ENCODE results near the gene MACROD2.
"Not testable (repeated sequence)": the region's sequence is repeated elsewhere in the genome, so short reads cannot be mapped to it uniquely, and the experiment has no call there.

The MACROD2 gene

DNA sequence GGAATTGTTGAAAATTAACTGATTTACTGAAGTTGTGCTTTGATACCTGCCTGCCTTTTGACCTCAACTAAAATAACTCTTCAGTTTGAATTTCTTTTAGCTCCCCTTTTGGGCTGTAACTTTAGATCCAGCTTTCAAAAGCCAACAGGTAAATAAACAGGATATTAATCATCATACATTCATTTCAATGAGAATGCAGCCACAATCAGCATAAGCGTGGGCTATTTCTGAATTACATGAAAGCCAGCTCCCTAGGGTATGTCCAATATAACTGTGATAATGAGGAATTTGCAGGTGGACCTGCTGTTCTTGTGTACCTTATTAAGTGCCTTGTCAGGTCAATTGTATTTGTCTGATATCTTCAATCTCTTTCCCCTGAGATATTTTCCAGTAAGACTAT lies 1747.3 kb downstream of the MACROD2 start:
- no peak for DNase-seq

DNA sequence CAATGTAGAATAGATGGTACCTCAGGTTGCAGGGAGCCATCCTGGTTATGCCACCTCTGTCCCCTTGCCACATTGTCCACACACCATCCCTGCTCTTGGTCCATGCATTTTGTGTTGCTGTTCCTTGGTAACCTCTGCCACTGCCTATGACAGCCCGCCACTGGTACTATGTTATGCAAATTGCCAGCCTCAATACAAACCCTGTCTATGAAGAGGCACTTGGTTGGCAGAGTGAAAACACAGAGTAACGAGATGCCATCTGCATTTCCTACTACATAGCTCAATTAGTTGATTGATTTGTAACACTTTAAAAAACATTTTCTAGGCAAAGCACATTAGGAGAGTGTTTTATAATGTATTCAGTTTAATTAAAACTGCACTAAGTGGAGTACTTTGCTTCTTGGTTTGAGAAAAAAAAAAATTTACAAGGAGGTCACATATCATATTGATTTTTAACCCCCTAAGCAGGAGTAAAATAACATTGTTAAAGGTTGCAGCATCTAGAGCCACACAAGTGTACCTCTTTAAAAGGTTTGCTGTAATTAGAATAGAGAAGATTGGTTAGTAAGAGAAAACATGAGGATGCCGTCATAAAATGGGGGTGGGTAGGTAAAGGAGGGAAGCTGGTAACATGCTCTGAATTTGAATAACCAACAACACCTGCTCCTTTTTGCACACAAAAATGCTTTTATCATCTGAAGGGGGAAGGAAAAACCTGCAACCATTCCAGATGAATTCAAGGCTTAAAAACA lies 1760.9 kb downstream of the MACROD2 start:
- DNase-seq = no peak

DNA sequence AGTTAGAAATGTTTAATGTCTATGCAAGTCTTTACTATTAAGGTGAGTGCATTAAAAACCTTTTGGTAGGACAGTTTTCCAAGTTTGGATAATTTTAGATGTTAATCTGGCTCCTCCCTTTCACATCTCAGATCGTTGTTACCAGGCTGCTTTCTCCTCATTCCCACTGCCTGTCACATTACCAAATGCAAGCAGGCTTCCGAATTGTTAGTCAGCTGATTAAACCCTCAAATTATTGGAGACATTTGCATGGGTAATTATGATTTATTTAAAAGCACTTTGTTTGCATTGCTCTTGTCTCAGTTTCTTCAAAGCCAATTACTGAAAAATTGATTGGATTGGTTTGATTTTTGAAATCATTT lies 1761.4 kb downstream of the MACROD2 start:
- DNase-seq = no peak

DNA sequence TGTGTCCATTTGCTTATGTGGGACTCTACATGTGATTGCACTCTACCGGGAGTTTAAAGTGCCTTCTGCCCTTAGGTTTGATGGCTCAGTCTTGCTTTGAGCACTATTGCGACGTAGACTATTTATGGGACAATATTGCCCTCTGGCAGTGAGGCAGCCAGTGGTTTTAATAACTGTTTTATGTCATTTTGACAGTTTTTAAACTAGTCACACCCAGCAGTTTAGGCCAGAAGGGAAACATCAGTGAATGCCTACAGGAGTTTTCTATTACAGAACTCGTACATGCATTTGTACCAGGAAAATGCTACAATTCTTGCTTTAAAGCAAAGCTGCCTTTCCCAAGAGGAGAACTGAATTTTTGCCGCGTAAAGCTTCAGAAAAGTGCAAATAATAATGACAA lies 1764.3 kb downstream of the MACROD2 start:
- DNase-seq = no peak

DNA sequence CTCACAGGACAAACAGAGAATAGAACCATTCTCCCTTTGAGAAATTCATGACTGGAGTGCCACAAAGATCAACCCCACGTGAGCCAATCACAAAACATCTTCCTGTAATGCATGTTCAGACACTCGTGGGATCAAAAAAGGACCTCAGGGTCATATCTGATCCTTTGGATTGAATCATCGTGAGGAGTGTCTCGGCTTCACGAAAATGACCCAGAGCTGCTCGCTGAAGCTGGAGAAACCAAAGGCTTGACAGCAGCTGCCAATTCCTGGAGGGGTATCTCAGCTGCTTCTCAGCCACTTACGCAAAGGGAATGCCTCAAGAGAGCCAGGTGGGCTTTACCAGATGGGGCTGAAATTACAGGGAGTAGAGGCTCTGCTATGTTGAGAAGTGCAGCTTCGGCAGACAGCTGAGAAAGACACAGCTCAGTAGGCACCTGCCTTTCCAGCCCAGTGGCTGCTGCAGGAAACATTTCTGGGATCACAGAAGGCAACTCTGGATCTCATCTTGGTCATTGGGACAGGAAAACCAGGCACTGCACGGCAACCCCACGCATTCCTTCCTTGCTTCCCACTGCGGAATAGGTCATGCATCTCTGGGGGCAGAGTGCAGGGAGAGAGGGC lies 1764.8 kb downstream of the MACROD2 start:
- no peak for DNase-seq

DNA sequence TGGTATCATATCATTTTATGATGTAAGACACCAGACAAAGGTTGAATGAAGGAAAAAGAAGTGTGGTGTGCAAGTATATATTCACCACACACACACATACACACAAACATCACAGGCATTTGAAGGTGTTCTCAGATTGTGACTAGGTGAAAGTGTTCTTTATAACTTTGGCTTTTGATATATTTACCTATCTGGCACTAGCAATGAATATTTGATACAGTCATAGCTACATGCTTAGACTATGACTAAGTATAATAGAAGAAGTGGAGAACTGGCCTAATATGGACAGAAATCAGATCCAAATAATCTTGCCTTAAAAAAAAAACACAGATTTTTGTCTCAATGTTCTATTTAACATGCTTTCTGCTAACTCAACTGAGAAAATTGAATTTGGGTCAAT lies 1768.0 kb downstream of the MACROD2 start:
- no peak for DNase-seq

DNA sequence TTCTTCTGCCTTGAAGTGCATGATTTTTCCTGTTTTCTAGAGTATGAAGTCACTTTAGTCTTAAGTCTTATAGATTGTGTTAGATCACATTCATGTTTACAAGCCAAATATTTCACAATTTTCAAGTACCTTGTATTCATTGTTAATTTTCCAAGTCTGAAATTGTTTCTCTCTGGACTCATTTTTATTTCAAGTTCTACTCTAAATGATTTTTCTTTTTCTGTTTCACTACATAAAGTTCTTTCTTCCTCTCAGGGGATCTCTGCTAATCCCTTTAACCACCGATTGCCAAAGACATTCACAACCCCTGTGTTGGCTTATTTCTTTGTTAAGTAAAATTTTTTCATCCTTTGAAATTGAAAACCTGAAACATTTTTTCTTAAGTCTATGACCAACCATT lies 1772.3 kb downstream of the MACROD2 start:
- no peak for DNase-seq

DNA sequence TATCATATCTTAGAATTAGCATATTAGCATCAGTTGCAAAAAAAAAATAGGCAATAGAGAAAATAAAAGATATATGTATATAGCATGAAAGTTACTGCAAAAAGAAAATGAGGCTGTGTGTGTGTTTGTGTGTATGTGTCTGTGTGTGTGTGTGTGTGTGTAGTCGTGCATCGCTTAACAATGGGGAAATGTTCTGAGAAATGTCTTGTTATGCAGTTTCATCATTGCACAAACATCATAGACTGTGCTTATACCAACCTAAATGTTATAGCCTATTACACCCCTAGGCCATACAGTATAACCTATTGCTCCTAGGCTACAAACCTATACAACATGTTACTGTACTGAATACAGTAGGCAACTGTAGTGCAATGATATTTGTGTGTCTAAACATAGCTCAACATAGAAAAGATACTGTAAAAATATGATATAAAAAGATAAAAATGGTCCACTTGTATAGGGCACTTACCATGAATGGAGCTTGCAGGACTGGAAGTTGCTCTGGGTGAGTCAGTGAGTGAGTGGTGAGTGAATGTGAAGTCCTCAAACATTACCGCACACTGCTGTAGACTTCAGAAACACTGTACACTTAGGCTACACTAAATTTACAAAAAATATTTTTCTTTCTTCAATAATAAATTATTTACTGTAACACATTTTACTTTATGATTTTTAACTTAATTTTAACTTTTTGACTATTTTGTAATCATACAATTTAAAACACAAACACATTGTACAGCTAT lies 1772.9 kb downstream of the MACROD2 start:
- no peak for DNase-seq

DNA sequence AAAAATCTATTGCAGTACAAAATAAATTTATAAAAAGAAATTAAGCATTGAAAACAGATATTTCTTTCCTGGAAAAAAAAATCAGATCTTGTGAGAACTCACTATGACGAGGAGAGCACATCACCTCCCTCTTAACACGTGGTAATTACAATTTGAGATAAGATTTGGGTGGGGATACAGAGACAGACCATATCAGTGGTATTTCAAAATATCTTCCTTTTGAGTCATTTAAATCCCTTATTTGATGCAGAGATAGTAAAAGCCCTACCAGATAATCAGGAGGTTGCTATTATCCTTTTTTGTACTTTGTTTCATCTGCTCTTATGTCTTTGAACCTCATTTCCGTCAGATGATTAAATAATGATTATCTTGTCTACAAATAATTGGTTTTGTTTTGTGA lies 1777.5 kb downstream of the MACROD2 start:
- DNase-seq = no peak

DNA sequence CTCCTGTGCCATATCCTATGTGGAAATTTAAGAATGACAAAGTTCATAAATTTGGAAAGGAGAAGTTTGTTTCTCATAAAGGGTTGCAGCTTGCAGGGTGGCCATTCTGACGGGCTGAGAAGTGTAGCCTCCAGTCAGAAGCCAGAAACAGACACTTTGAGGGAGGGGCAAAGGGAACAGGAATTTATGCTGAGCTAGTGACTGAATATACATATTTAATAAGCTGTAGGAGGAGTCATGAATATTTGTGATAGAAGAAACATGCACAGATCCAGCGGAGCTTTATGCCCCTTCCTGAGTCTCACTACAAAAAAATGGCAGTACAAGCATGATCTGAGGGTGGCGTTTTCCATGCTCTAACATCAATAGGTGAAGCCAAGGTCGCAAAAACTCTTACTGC lies 1779.6 kb downstream of the MACROD2 start:
- DNase-seq = no peak

DNA sequence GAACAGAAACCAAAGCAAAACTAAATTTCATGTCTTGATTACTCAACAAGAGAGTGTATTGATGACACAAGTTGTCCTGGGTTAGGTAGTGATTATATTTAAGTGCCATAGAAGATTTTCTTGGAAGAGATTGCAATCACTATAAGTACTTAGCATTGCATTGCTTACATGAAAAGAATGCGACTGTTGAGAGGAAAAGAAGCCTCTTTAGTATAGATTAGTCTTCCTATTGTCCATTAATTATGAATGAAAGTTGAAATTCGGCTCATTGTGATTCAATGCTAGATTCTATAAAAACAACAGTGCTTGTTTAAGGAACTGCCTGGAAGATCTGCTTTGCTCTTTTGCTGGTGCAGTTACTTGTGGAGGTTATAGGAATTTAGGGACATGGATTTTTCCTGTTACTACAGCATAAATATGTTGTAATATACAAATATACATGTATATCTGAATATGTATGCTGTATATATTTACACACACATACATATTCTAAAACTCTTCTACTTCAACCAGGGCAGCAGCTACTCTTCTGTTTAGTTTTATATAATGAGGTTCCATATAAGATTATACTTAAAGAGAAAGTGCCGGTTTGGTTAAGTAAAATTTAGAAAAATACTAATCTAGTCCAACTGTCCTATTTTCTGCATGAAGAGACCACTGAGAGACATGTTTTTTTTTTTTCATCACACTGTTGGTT lies 1781.6 kb downstream of the MACROD2 start:
- no peak for DNase-seq

DNA sequence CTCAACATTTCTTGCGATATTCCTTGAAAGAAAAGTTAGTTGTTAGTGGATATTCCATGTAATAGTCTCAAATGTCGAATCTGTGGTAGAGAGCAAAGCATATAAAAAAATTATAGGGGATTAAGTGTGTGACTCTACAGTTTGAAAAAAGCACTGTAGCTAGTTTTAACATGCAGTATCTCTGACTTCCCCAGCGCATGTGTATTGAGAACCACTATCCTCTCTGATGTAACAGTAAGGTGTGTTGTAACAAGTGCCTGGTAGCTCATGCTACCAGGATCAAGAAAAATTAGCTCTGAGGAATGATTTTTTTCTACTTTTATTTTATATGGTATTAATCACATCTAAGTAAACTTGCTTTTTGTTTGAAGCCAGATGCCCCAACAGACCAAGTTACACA lies 1788.7 kb downstream of the MACROD2 start:
- no peak for DNase-seq

DNA sequence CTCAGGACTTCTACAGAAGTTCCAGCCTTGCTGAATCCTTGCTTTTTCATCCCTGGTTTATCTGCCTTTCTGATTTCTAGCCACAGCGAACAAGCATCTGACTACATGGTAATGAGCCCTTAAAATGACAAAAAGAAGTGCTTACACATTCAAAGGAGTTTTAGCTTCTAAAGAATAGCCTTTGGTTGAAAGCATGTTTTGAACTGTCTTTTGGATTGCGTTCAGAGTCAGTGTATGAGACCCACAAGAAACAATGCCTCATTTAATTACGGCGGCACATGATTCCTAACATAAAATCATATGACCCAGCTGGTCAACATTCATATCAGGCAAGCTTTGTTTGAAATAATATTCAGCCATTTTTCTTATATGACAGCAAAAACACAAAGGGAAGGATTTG lies 1793.8 kb downstream of the MACROD2 start:
- no peak for DNase-seq

DNA sequence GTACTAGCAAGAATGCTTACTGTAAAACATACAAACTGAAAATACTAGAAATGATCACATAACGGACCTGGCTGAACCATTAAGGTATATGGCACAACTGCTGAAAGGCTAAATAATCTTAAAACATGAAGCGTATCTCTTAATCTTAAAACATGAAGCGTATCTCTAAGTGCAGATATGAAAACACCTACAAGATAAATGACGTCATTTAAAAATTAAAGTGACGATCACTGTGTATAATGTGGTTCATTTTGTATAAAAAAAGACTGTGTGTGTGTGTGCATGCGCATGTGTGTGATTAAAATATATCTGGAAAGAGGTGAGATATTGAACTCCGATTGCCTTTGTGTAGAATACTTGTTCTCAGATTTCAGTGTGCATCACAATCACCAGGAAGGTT lies 1797.5 kb downstream of the MACROD2 start:
- no peak for DNase-seq

DNA sequence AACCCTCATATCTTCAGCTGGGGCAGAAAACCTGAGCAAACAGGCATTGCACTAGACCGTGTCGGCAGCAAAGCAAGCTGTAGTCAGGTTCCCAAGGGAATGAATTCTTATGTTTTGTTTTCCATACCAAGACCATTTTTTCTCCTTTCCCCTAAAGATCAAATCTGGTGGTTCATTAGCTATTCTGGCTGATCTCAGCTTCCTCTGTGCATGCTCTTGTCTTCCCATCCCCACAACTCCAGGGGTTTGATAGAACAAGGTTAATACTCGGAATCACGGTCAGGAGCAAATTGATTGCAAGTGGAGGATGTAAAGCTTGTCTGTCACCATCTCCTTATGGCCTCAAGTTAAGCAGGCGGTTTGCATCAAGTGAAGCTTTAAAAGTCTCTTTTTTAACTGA lies 1799.1 kb downstream of the MACROD2 start:
- no peak for DNase-seq

DNA sequence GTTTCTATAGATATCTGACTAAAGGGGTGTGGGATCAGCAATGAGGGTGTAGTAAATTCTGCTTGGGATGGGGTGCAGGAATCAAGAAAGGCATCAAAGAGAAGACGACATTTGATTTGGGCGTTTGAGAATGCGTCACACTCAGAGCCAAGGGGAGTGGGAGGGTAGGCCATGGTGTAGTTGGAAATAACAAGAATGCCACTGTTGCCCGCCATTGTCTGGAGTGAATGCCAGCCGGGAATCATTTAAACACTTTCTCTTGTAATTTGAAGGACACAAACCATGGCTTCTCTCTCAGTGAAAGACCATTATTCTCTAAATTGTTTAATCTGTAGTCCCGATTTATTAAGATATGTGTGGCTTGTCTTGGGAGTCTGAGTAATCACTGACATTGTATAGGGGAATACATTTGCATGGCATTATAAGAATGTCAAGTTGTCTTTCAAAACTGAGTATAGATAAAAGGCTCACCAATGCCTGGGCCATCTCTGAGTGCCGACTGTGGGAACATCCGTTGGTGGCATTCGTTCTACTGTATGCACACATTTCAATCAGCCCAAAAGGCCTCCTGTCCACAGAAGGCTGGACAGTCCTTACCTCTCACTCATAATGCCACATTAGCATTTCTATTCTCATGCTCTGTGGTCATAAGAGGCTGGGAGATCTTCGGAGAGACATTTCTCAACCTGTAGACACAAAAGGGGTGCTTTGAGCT lies 1800.1 kb downstream of the MACROD2 start:
- DNase-seq = no peak

DNA sequence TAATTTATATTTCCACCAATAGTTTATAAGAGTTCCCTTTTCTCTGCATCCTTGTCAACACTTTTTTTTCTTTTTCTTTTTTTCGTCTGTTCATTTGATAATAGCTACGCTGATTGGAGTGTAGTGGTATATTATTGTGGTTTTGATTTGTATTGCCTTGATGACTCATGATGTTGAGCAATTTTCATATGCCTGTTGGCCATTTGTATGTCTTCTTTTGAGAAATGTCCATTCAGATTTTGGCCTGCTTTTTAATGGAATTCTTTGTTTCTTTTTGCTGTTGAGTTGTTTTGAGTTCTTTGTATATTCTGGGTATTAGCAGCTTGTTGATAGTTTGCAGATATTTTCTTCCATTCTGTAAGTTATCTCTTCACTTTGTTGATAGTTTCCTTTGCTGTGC lies 1804.6 kb downstream of the MACROD2 start:
- DNase-seq = no peak

DNA sequence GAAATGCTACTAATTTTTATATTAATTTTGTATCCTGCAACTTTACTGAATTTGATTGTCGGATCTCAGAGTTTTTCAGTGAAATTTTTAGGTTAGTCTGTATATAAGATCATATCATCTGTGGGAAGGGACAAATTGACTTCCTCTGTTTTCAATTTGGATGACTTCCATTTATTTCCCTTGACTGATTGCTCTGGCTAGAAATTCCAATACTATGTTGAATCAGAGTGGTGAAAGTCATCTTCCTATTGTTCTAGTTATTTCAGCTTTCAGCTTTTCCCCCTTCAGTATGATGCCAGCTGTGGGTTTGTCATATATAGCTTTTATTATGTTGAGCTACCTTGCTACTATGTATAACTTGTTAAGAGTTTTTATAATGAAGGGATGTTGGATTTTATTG lies 1806.7 kb downstream of the MACROD2 start:
- no peak for DNase-seq

DNA sequence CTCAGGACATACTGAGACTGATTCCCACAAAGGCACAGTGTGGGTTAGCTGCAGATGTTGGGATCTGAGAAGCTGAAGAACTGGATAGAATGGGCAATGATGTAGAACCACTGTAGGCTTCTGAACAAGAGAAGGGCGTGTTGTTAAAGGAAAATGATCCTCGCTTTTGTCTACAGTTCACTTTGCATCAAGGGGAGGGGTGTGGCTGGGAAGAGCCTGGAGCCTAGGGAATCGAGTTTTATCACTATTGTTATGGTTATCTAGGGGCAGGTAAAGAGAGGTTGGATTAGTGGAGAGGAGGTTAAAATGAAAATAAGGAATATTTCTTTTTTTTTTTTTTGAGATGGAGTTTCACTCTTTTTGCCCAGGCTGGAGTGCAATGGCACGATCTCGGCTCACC lies 1809.8 kb downstream of the MACROD2 start:
- no peak for DNase-seq

DNA sequence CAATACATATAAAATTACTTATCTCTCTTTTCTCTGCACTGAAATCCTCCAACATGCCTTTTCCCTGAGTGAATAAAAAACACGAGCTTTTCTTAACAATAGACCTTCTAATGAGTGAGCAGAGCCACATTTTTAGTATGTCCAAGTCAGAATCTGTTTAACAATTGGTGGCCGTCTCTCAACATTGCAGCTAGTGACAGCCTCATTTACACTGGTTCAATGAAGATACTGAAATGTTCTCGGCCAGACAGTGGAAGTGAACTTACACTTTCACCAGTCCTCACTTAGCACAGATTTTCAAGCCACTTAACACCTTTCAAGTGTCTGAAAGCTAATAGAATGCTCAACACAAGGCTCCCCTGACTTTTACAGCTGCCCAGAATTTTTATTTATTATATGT lies 1810.8 kb downstream of the MACROD2 start:
- no peak for DNase-seq

DNA sequence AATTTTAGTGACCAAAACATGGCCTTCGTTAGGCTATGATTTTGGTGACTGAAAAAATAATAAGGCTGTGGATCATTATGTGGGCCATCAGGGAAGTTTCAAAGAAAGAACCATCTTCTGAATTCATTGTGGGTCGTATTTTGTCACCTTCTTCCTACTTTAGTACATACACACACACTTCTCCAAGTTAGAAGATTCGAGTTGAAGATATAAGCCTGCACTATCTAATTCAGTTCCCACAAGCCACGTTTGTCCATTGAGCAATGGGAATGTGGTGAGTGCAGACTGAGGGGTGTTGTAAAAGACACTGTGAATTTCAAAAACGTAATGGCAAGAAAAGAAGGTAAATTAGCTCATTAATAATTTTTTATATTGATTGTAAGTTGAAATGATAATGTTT lies 1812.0 kb downstream of the MACROD2 start:
- DNase-seq = no peak

DNA sequence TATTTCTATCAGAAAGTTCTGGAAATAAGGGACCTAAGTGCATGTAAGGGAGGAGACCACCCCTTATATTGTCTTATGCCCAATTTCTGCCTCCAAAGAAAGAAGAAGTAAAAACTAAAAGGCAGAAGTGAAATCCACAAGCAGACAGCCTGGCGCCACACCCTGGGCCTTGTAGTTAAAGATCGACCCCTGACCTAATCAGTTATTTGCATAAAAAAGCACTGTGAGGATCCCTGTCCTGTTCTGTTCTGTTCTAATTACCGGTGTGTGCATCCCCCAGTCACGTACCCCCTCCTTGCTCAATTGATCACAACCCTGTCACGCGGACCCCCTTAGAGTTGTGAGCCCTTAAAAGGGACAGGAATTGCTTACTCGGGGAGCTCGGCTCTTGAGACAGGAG lies 1812.5 kb downstream of the MACROD2 start:
- not testable (repeated sequence) for DNase-seq

DNA sequence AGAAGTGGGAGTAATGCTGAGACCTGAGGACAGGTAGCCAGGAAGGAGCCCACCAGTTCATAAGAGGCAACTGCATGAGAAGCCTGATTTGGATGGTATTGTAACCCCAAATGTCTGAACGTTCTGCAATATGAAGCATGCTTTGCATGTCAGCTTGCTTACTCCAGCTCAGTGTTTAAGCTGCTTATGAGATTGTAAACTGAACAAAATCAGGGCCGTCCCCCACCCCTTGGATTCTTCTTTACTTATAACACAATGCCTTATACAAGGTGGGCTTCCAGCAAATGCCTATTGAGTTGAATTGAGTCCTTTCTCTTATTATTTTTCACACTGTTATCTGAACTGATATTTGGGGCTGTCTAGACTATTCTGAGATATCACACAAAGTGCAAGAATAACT lies 1816.6 kb downstream of the MACROD2 start:
- DNase-seq = no peak

Measured in amniotic stem cell (primary cell).